ENCODE results near the gene MICAL1. TPM values are rescaled to one million over a fixed set of nuclear protein-coding genes. Genes with fewer than 3 reads are reported as not detected.

Gene MICAL1
- total RNA-seq, 4 donors from 2014 or later: 45.4 to 91.0 (median 70.3) TPM

- TF ChIP-seq EP300 (IDR thresholded peaks at IDR 0.05): no peak
- no peak for DNase-seq (ENCODE audit: low spot score in 2 of 2)
- Histone ChIP-seq H3K27ac (no peak overlapping the region), H3K27me3 (no peaks in the 10 kb centered on the region), H3K4me1 (peaks cover 0 to 27% (median 13%) of the 10 kb centered on the region in 4 donors), H3K9me3 (no peaks in the 10 kb centered on the region), H3K36me3 (peaks cover 0 to 83% (median 0%) of the 10 kb centered on the region in 3 donors), H3K4me3 (no peak overlapping the region)
- WGBS, 2 donors: 80 to 84% methylated on average over 15 of the region's 15 CpGs
Measured at GRCh38 chr6:109446072-109446471, 9.5 kb downstream of the MICAL1 start.

- Histone ChIP-seq H3K36me3 (peaks cover 0 to 77% (median 0%) of the 10 kb centered on the region in 3 donors), H3K4me3 (no peak overlapping the region), H3K27ac (peak overlapping the region in 1 of 4 donors; percentile 21), H3K4me1 (peaks cover 0 to 27% (median 13%) of the 10 kb centered on the region in 4 donors), H3K27me3 (no peaks in the 10 kb centered on the region), H3K9me3 (no peaks in the 10 kb centered on the region)
- DNase-seq (ENCODE audit: low spot score in 2 of 2): no peak
- WGBS, 2 donors: 89 to 92% methylated on average over 9 of the region's 9 CpGs
- TF ChIP-seq EP300 (IDR thresholded peaks at IDR 0.05) (no peak), CTCF (IDR thresholded peaks at IDR 0.05) (no peak), POLR2A (IDR thresholded peaks at IDR 0.05) (no peak)
Measured at GRCh38 chr6:109445382-109445781, 10.2 kb downstream of the MICAL1 start.

- Histone ChIP-seq H3K27ac (peak overlapping the region in 2 of 4 donors; percentile 1 to 60), H3K27me3 (no peaks in the 10 kb centered on the region), H3K9me3 (no peaks in the 10 kb centered on the region), H3K4me3 (no peak overlapping the region), H3K4me1 (peaks cover 0 to 38% (median 14%) of the 10 kb centered on the region in 4 donors), H3K36me3 (peaks cover 0 to 59% (median 0%) of the 10 kb centered on the region in 3 donors)
- TF ChIP-seq CTCF (IDR thresholded peaks at IDR 0.05) (no peak), POLR2A (IDR thresholded peaks at IDR 0.05) (no peak), EP300 (IDR thresholded peaks at IDR 0.05) (no peak)
- 85% methylated on average over 10 of the region's 10 CpGs for WGBS, 2 donors
- no peak for DNase-seq (ENCODE audit: low spot score in 2 of 2)
Measured at GRCh38 chr6:109443425-109443950, 12.1 kb downstream of the MICAL1 start.

GRCh38 chr6:109442393-109442924 is 13.1 kb downstream of the MICAL1 start:
- peak overlapping the region in 1 of 4 donors; percentile 13 for H3K27ac ChIP-seq
- DNase-seq (ENCODE audit: low spot score in 2 of 2): no peak
- H3K27me3 ChIP-seq: no peaks in the 10 kb centered on the region
- no peaks in the 10 kb centered on the region for H3K9me3 ChIP-seq
- H3K4me1 ChIP-seq: peaks cover 0 to 38% (median 14%) of the 10 kb centered on the region in 4 donors
- H3K36me3 ChIP-seq: peaks cover 0 to 50% (median 0%) of the 10 kb centered on the region in 3 donors
- 87 to 93% methylated on average over 6 of the region's 6 CpGs for WGBS, 2 donors
- TF ChIP-seq POLR2A (IDR thresholded peaks at IDR 0.05) (no peak), EP300 (IDR thresholded peaks at IDR 0.05) (no peak), CTCF (IDR thresholded peaks at IDR 0.05) (no peak)
- H3K4me3 ChIP-seq: no peak overlapping the region

- Histone ChIP-seq H3K27me3 (no peaks in the 10 kb centered on the region), H3K4me3 (peak overlapping the region; percentile 75 to 98 (median 91)), H3K27ac (peak overlapping the region; percentile 64 to 96 (median 91)), H3K4me1 (peaks cover 0 to 38% (median 14%) of the 10 kb centered on the region in 4 donors), H3K36me3 (peaks cover 0 to 38% (median 0%) of the 10 kb centered on the region in 3 donors), H3K9me3 (no peaks in the 10 kb centered on the region)
- DNase-seq (ENCODE audit: low spot score in 2 of 2): peak in 1 of 2 donors; percentile 34
- peak in 1 of 5 experiments; percentile 14 for TF ChIP-seq CTCF (IDR thresholded peaks at IDR 0.05)
- no peak for TF ChIP-seq POLR2A (IDR thresholded peaks at IDR 0.05)
- no peak for TF ChIP-seq EP300 (IDR thresholded peaks at IDR 0.05)
- 1 to 5% methylated on average over 11 to 12 of the region's 31 CpGs for WGBS, 2 donors
Measured at GRCh38 chr6:109441069-109441816, 14.3 kb downstream of the MICAL1 start.

Data from tibial nerve (tissue), 4 donors.